ENCODE data around the gene SNIP1. TPM values are rescaled to one million over a fixed set of nuclear protein-coding genes. Genes with fewer than 3 reads are reported as not detected.

The SNIP1 gene
- total and polyA plus RNA-seq, 10 of the 15 experiments (the other 5 are each of a cell fraction or from before 2014, with no cell fraction given): 2.7 to 22.4 (median 10.1) TPM

GRCh38 chr1:37486680-37487618 is 67.1 kb downstream of the SNIP1 start (continued):
- TF ChIP-seq, protein P1, sequence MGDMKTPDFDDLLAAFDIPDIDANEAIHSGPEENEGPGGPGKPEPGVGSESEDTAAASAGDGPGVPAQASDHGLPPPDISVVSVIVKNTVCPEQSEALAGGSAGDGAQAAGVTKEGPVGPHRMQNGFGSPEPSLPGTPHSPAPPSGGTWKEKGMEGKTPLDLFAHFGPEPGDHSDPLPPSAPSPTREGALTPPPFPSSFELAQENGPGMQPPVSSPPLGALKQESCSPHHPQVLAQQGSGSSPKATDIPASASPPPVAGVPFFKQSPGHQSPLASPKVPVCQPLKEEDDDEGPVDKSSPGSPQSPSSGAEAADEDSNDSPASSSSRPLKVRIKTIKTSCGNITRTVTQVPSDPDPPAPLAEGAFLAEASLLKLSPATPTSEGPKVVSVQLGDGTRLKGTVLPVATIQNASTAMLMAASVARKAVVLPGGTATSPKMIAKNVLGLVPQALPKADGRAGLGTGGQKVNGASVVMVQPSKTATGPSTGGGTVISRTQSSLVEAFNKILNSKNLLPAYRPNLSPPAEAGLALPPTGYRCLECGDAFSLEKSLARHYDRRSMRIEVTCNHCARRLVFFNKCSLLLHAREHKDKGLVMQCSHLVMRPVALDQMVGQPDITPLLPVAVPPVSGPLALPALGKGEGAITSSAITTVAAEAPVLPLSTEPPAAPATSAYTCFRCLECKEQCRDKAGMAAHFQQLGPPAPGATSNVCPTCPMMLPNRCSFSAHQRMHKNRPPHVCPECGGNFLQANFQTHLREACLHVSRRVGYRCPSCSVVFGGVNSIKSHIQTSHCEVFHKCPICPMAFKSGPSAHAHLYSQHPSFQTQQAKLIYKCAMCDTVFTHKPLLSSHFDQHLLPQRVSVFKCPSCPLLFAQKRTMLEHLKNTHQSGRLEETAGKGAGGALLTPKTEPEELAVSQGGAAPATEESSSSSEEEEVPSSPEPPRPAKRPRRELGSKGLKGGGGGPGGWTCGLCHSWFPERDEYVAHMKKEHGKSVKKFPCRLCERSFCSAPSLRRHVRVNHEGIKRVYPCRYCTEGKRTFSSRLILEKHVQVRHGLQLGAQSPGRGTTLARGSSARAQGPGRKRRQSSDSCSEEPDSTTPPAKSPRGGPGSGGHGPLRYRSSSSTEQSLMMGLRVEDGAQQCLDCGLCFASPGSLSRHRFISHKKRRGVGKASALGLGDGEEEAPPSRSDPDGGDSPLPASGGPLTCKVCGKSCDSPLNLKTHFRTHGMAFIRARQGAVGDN (IDR thresholded peaks at IDR 0.05): no peak
- 0 out of 2 replicates have a peak, but pooled peaks have one; percentile 64 for TF ChIP-seq RB1 (IDR thresholded peaks at IDR 0.05; ENCODE audit: borderline replicate concordance)
- TF ChIP-seq ESRRA (IDR thresholded peaks at IDR 0.05; ENCODE audit: low read length): no peak
- no peak for TF ChIP-seq STAT1 (conservative IDR thresholded peaks at IDR 0.05)
- TF ChIP-seq FOXK2 (IDR thresholded peaks at IDR 0.05): no peak
- TF ChIP-seq GABPA (IDR thresholded peaks at IDR 0.05; ENCODE audit: low read depth): no peak
- TF ChIP-seq, protein P2, sequence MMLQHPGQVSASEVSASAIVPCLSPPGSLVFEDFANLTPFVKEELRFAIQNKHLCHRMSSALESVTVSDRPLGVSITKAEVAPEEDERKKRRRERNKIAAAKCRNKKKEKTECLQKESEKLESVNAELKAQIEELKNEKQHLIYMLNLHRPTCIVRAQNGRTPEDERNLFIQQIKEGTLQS (IDR thresholded peaks at IDR 0.05; ENCODE audit: borderline replicate concordance, extremely low read depth, low read depth, low read length): no peak
- TF ChIP-seq RUNX3 (IDR thresholded peaks at IDR 0.05; ENCODE audit: low read length): no peak
- no peak for TF ChIP-seq SMAD5 (IDR thresholded peaks at IDR 0.05; ENCODE audit: low read depth)
- TF ChIP-seq EED (IDR thresholded peaks at IDR 0.05; ENCODE audit: low read depth): no peak
- no peak for TF ChIP-seq ZNF217 (IDR thresholded peaks at IDR 0.05)
- no peak for TF ChIP-seq ZZZ3 (IDR thresholded peaks at IDR 0.05; ENCODE audit: control insufficient read depth, insufficient read length, low read depth)
- no peak for TF ChIP-seq ZBED1 (IDR thresholded peaks at IDR 0.05; ENCODE audit: borderline replicate concordance)
- TF ChIP-seq USF2 (IDR thresholded peaks at IDR 0.05; ENCODE audit: borderline replicate concordance, low read depth, low read length): no peak
- TF ChIP-seq REST (IDR thresholded peaks at IDR 0.05; ENCODE audit: low read depth, low read length): no peak
- TF ChIP-seq, protein P3, sequence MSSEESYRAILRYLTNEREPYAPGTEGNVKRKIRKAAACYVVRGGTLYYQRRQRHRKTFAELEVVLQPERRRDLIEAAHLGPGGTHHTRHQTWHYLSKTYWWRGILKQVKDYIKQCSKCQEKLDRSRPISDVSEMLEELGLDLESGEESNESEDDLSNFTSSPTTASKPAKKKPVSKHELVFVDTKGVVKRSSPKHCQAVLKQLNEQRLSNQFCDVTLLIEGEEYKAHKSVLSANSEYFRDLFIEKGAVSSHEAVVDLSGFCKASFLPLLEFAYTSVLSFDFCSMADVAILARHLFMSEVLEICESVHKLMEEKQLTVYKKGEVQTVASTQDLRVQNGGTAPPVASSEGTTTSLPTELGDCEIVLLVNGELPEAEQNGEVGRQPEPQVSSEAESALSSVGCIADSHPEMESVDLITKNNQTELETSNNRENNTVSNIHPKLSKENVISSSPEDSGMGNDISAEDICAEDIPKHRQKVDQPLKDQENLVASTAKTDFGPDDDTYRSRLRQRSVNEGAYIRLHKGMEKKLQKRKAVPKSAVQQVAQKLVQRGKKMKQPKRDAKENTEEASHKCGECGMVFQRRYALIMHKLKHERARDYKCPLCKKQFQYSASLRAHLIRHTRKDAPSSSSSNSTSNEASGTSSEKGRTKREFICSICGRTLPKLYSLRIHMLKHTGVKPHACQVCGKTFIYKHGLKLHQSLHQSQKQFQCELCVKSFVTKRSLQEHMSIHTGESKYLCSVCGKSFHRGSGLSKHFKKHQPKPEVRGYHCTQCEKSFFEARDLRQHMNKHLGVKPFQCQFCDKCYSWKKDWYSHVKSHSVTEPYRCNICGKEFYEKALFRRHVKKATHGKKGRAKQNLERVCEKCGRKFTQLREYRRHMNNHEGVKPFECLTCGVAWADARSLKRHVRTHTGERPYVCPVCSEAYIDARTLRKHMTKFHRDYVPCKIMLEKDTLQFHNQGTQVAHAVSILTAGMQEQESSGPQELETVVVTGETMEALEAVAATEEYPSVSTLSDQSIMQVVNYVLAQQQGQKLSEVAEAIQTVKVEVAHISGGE (CRISPR knock-in tag; IDR thresholded peaks at IDR 0.05): no peak
- 0 out of 3 replicates have a peak, but pooled peaks have one; percentile 21 for TF ChIP-seq POU2F2 (IDR thresholded peaks at IDR 0.05; ENCODE audit: borderline replicate concordance, low read depth, low read length)
